C1 segment of cervical spinal cord (tissue), 14 donors: ENCODE data around the gene USP47.

Experiments used
- DNase-seq, 14 donors: peaks; one replicate each; lab custom pipeline; 2025; lab: John Stamatoyannopoulos, UW

The USP47 gene

DNA sequence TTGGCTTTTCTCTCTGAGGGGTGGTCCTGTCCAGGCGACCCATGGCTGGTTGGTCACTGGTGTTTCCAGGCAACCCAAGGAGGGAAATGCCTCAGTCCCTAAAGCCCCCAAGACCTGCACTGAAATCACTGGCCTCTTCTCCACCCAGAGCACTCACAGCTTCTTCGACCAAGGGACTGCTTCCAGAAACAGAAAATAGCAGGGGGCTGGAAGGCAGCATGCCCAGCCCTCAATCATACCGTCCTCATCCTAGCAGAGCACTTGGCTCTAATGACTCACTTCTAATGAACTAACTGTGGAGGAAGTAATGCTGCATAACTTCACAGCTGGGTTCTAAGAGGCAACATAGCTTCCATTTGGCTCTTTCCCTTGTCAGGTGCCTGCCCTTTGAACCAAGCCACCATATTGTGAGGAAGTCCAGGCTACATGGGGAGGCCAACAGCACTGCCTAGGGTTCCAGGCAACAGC is 139.1 kb downstream of the USP47 start:
- no peak for DNase-seq

DNA sequence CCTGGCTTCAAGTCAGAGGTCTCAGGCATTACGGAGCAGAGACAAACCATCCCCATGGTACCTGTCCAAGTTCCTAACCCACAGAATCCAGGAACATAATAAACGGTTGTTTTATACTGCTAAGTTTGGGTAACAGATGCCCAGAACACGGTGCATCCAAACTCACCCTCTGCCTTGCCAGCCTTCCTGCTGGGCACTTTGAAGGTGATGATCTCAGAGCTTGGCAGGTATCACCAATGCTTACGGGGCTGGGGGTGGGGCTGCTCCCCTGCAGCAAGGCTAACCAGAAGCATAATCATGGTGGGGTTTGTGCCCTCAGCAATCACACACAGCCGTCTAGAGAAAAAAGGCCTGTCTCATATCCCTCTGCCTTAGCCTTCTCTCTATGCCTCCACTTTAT is 139.6 kb downstream of the USP47 start:
- peak in 6 of 14 donors; percentile 29 to 93 (median 46) for DNase-seq

DNA sequence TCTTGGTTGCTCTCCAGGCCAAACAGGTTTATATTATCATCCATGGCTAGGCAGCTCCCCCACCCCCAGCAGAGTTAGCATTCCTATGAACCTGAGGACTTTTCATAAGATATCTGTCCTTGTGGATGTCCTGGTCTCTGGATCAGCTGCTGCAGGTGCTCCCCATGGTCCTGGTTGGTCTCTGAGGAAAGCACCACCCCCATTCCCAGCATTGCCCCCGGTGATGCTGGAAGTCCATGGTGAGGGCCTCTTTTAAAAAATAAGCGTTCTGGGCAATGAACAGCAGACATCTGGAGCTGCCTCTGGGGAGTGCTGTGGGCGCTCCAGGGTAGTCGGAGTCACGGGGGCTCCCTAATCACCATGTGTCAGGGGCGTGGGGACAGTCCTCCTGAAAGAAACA is 140.1 kb downstream of the USP47 start:
- no peak for DNase-seq

DNA sequence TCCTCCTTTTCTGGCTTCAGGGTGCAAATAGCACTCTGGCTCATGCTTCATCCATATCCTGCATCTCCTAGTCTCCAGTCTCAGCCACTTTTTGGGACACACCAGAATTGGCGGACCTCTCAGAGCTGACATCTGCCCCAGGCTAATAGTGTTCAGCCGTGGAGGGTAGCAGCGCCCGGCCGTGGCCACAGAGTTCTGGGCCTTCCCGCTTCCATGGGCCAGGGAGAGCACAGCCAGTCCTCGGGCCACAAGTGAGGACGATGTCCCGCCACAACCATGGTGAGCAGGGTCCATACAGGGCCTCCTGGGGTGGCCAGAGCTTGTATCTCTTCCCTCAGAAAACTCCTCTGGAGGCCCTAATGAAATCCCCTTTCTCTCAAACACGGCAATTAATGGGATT is 140.7 kb downstream of the USP47 start:
- DNase-seq: no peak

DNA sequence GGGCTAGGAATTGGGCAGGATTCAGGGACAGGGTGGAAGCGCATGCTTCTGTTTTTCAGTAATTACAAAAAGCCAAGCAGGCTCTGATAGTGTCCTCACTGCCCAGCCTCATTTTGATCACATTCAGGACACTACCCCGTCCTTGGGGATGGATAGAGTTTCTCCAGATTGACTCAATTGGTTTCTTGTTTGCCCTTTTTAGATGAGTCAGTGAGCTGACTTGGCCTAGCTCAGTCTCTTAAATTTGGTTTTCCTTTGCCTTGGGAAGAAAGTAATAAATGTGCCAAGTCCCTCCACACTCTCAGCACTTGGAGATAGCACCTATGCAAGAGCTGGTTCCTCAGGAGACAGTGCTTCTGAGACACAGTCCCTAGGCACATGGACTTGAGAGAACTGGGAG is 141.2 kb downstream of the USP47 start:
- DNase-seq: no peak

DNA sequence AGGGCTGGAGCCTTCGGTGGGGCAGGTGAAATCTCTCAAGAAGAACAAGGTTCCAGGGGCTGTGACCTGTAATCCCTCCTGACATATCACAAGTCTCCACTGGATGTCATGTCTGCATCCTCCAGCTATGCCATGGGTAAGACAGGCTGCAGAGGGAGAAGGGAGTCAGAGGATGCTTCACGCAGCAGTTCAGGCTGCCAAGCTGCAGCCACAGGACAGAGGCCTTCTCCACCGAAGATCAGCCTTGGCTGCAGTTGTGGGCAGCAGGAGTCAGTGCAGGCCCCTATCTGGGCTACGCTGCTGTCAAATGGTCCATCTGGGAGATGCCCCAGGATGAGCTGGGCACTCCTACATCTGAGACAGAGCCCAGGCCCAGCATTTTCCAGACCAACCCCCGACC is 141.7 kb downstream of the USP47 start:
- no peak for DNase-seq

DNA sequence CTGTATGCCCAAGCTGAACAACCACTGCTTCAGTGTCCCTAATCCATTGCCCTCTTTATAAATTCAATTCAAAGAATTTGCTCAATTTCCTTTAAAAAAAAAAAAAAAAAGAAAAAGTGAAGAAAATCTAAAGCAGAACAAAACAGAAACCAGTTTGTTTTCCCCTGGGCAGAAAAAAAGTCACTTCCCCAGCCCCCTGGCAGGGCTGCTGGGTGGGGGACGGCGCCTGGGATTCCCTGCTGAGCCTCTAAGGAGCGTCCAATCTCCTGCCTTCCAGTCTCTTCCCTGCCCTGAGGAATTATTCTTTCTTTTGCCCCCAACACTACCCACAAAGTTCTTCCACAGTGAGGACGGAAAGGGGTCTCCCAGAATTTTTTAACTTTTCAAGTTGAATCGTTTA is 142.8 kb downstream of the USP47 start:
- DNase-seq: peak in 1 of 14 donors; percentile 44

DNA sequence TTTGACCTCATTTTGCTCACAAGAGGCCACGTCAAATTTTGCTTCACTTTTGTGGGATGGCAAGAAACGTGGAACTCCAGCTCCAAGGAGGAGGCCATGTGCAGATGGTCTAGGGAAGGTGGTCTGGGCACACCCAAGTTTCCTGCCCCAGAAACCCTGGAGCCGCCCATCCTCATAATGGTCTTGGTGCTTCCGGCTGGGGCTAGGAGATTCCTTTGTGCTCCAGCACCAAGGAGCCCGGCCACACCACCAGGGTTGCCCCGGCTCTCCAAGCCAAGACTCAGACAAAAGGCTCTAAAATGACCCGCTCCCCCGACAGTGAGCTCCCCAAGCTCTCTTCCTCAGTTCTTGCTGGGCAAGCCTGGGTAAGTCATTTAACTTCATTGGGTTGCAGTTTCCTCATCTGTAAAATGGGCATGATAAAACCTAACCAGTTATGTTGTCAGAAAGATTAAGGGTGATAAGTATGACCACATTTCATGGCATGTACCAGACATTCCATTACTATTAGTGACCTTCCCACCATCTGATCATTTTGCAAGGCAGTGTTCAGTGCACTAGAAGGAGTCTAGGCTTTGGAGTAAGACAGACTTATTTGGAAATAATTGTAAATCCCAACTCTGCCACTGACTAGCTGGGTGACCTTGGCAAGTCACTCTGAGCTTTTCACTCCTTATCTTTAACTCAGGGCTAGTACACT is 143.4 kb downstream of the USP47 start:
- DNase-seq: no peak

DNA sequence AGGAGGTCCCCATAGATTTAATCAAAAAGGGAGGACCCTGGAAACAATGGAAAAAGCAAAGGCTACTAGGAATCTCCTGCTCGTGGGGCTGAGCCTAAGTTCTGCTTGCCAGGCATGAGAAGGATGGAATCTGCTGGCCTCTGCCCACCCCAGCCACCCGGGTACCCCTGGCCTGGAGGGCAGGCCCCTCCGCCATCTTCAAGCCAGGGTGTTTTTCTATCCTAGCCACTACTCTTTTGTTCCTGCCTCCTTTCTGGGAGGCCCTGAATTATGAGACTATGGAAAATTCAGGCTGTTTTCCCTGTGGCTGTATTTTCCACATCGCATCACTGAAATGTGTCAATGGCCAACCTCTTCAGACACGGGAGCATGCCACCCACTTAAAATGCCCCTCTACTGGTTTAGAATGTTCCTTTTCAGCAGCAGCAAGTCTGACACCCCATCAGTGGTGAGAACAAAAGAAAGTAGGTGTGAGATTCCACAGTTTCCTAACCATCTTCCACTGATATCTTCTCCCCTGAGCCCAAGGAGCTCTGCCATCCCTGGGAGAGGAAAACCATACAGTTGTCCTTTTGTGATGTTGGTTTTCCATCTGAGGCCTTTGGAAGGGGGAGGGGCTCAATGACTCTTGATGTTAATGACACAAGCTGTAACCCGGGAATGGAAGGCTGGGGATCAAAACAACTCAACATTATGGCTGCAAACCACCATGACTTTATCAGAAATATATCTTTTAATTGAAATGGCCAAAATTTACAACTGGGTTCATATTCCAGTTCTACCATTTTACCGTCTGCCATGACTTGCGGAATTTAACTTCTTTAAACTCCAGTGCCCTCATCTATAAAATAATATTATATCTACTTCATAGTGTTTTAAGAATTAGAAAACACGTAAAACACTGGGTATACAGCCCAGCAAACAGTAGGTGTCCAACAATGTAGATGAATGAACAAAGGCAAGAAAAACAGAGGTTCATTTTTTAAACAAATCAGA is 144.5 kb downstream of the USP47 start:
- DNase-seq: no peak

DNA sequence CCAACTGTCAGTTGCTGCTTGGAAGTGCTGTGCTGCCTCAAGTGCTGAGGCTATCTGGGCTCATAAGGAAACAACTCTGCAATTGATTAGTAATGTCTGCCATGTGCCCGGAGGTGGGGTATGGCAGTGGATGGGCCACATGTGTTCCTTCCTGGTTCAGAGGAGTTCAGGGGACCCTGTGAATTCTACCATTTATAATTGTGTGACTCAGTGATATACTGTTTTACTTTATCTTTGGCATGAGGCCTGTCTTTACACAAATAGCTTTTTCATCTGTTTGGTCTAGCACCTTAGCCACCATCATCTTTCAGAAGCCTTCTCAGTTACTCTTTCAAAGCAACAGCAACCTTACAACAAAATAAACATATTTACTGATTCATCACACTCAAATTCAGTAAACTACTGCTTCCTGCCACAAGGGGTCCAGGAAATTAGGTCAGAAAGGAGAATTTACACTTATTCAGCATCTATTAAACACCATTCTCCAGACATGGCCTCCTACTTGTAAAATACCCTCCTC is 145.8 kb downstream of the USP47 start:
- DNase-seq: no peak

DNA sequence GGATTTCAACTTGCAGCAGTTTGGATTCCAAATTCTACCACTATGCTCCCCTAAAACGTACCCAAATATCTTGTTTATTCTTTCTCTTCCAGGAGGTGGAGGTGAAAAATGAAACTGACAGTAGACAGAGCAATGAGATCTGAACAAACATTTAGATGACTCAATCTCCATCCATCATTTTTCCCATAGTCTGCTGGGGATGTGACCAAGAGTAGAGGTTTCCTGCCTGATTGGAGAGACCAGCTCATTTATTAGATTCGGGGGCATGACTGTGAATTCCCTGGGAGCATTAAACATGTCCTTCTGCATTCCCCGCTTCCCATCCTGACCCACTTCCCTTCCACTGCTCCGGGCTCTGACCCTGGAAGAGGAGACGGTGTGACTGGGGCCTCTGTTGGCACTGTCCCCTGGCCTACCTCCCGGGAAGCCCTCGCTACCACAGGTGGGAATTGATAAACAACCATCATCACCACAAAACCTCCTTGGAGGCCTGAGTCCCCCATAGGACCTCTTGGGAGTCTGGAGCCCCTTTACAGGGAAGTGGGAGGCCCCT is 146.4 kb downstream of the USP47 start:
- no peak for DNase-seq

DNA sequence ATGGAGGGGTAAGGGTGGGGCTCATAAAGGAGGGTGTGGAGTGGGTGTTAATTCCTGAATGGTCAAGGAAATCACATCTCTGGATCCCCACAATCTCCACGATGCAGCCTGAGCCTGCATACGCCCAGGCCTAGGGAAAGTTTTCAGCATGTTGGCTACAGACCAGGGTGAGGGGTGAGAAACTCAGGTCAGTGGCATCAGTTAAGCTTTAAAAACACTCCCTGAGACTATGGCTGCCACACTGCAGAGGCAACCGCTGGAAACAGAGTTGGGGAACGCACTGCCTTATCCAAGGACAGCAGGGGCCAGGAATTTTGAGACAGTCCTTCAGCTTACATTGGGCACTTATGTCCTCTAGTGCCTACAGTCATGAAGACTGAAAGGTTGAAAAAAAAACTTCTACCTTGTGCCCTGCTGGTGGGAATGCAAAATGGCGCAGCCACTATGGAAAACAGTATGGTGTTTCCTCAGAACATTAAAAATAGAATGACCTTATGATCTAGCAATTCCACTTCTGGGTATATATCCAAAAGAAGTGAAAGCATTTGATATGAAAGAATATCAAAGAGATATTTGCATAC is 147.0 kb downstream of the USP47 start:
- DNase-seq: no peak

DNA sequence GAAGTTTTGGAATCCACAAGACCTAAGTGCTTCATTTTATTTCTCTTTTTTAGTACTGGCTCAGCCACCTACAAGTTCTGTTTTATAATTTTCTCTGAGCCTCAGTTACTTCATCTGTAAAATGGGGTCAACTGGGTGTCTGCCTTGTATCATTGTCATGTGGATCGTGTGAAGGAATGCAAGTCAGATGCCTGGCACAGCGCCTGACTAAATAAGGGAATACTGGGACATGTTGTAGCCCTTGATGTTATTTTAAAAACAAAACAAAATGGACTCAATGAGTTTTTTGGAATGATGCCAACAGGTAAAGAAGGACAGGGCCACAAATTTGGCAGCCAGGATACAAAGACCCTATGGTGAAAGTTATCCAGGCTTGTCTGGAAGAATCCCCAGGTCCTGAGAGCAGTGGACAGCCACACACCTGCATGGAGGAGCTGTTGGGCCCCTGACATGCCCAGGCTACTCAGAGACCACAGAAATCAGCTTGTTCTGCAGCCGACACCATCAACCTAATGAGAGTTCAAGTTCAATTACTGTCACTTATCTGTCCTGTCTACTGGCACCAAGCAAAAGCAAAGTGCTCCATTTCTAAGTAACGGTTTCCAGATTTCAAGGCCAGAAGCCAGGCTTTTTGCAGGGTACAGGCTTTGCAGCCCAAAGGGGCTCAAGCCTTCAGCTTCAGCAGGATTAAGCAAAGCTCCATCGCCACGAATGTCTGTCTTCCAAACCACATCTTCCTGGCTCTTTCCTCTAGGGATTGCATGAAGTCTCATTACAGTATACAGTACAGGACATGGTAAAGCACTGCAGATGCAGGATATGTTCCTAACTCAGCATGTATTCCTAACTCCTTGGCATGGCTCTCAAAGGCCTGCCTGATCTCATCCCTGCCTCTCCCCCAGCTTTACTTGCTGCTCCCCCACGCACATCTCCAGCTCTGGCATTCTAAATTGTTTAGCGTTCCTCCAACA is 148.3 kb downstream of the USP47 start:
- no peak for DNase-seq

DNA sequence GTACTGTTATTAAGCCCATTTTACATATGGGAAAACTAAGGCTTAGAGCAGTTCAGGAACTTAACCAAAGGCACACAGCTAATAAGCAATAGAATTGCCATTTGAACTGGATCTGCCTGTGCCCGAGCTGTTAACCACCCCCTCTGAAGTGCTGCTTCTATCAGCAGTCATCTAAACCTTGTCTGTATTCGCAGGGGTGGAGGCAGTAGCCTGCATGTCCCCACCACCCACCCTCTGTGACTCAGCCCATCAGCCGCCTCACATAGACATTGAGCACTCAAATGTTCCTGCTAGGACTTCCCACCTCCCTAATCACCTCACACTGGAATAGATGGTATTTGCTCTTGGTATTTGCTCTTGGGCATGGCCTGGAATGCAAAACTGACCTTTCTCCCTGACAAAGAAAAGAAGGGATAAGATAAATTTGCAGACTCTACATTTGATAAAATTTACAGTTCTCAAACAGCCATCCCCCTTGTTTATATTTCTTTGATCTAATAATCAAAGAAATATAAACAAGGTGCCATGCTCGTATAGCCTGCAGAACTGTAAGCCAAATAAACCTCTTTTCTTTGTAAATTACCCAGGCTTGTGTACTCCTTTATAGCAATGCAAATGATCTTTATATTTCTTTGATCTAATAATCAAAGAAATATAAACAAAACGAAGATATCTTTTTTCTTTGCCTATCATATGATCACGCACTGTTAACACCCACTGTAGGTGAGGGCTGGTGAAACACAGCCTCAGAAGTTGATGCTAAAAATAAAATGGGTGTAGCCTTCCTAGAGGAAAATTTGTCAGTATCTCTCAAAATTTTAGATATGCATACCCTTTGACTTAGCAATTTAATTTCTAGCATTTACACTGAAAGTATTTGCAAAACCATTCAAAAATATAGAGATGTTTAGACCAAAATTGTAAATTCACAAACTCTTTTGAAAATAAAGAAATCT is 150.8 kb downstream of the USP47 start:
- DNase-seq: no peak

DNA sequence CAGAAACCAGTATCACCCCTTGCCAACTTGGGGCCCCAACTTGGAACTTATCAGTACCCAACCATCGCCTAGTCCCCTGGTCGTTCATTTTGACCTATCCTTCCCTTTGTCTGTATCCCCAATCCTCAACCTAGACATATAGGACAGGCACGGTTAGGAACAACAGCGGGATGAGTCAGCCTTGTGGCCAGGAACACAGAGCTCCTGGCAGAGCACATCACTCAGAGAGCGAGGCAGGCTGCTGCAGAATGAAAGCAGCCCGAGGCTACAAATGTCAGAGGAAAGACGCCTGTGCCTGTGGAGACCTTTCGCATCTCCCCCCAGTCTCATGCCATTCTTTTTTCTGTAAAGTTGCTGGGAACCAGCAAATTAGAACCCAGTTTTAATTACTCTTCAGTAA is 152.1 kb downstream of the USP47 start:
- DNase-seq: peak in 11 of 14 donors; percentile 24 to 87 (median 58)

DNA sequence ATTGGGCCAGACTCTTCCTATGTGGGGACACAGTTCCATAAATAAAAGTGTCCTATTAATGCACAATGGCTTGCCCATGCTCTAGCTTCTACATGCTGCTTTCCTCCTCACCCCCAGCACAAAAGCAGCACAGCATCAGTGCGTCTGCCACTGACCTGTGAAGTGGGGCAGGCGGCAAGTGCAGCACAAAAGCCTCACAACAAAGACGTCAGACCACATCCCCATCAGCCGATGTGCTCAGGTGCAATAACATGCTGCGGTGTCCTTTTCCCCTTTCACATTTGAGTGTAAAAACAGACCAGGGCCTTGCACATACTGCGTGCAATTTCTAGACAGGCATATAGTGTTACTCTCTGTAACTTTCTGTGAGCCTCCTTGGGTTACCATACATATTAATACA is 153.8 kb downstream of the USP47 start:
- DNase-seq: no peak

DNA sequence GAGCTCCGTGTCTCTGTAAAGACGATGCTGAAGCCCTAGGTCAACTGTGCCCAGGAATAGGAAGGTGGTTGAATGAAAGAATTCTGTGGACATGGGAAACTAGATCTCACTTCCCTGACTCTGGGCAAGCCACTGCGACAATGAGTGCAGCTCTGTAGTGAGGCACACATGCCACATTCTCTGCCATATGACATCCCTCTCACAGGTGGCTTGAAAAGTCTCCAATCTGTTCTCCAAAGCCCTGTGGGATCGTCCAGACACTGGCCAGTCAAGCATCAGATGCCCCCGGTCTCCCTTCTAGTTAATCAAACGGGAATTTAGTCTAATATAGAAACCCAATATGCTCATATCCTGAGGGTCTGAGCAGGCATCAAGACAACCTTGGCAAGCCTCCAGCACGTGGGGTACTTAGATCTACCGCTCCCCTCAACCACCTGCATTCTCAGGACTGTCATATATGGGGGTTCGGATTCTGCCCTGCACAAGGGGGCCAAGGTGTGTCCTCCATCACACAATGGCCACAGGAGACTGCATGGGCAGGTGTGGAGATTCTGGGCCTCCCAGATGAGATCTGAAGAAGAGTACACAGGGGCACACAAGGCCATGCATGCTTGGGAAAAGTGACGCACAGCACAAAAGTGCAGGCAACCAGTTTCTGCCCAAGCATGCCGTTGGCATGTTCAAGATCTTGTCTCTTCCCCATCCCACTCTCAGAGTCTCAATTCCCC is 154.7 kb downstream of the USP47 start:
- DNase-seq: peak in 1 of 14 donors; percentile 79

DNA sequence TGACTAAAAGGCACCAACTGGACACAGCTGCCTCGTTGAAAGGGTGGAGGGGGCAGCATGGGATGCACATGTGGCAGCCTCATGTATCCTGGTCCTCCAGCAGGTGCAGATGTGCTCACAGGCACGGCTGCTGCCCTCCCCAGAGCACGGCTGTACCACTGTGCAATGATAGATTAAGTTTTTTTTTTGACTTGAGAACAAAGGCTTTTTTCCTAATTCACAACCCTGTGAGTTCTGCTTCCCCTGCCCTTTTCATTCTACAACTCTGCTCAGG is 155.2 kb downstream of the USP47 start:
- no peak for DNase-seq
